CD4-positive, alpha-beta T cell treated with Interleukin-2 at 100 ng/mL for 4 hours (primary cell): ENCODE measurements around the gene GDPD4.

ENCODE experiments used
- DNase-seq: peaks from one replicate; pipeline ENCODE4 v3.0.0-alpha.2; 2020; ENCODE audit warnings: low spot score

GDPD4 gene

GRCh38 chr11:77189588-77190210 lies 111.8 kb downstream of the GDPD4 start:
- no peak for DNase-seq

- no peak for DNase-seq
Measured at GRCh38 chr11:77188633-77189491, 112.6 kb downstream of the GDPD4 start.

DNA sequence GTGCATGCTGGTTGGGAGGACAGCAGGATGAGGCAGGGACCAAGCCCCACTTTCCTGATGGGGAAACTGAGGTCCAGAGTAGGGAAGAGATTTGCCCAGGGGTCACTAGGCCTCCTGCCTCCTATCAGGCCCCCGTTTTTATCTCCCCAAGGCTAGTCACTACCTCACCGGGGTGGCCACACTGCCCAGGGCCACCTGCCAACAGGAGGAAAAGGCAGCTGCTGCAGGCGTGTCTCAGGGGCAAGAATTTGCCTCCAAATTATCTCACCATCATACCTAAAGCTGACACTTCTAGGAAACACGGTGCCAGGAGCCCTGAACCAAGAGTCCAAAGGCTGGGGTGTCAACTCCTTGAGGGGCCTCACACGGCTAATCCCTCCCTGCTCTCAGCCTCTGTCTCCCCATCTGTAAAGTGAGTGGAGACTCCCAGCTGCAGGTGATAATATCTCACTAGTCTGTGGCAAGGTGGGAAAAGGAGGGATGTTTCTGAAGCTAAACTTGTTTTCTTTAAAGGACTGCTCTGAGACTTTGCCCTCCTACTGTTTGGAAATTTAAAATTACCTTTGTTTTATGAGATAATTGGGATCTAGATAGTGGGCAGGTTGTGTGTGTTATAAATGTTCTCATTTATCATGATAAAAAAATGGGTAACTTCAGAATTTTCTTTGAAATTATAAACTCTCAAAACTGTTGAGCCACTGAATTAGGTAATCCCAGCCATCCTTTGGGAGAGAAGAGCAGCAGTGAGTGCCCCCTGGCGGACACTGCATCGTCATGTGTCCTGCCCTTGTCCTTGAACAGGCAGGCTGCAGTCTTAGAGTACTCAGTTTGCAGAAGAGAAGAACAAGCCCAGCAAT lies 113.5 kb downstream of the GDPD4 start:
- peak; percentile 62 for DNase-seq

DNA sequence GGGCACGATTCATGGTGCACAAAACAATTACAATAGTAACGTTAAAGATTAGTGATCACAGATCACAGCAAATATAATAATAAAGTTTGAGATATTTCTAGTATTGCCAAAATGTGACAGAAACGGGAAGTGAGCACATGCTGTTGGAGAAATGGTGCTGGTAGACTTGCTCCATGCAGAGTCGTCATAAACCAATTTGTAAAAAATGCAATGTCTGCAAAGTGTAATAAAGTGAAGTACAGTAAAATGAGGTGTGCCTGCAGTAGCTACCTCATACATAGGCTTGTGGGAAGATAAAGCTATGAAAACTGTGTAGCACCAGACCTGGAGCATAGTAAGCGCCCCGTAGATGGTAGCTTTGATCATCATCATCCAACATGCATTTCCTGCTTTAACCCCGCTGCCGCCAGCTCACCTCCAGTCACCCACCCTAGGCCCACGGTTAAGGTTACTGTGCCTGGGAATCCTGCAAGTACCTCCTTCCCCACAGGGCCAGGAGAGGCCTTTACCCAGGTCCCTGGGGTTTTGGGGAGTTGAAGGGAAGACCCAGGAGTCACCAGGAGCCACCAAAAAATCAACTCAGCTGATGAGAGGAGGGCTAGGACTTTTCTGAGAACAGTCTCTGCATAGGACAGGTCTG lies 114.3 kb downstream of the GDPD4 start:
- no peak for DNase-seq

- no peak for DNase-seq
Measured at GRCh38 chr11:77186302-77186701, 115.2 kb downstream of the GDPD4 start.

DNA sequence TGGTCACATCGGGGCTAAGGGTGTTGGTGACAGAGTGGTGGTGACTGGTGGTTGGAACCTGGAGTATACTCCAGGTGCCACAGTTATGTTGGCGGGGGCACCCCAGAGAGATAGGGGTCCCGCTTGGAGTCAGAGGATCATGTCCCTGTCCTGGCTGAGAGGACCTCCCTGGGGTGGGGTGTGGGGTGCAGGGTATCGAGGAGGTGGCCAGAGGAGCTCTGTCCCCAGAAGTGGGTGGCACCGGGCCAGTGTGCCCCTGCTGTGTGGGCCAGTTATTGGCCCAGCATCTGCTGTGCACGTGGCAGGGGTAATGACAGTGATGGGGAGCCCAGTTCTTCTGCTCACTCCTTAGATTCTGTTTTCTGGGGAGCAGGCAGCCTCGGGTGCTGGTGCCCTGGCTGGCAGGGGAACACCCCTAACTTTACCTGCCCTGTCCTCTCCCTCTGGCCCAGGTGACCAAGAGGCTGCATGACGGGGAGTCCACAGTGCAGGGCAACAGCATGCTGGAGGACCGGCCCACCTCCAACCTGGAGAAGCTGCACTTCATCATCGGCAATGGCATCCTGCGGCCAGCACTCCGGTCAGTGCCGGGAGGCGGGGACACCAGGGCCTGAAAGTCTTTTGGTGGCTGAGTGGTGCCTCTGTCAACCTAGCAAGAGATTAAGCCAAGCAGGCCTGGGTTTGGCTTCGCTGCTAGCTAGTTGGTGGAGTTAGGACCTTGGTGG lies 117.2 kb downstream of the GDPD4 start:
- no peak for DNase-seq

DNA sequence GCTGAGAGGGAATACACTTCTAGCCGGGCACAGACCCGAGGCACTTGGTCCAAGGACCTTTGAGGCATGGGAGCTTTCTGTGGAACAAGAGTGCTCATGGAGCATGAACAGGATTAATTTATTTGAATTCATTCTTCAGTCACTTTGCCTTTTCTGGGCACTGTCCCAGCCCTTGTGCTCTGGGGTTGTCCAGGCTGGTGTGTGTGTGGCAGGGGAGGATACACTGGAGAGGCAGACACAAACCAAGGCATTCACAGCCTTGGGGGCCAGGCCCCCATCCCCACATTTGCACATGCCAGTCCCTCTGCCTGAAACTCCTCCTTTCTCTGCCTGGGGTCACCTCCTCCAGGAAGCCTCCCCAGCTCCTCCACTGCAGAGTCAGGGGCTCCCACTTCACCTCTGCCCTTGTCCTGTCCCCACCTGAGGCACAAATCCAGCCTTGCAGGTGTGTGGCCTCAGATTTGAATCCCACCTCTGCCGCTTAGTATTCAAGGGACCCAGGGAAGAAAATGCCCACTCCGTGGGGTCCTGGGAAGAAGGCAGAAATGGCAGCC lies 118.0 kb downstream of the GDPD4 start:
- DNase-seq = no peak

GRCh38 chr11:77182542-77183430 lies 118.7 kb downstream of the GDPD4 start:
- DNase-seq = no peak

- no peak for DNase-seq
Measured at GRCh38 chr11:77181799-77182541, 119.5 kb downstream of the GDPD4 start.

DNA sequence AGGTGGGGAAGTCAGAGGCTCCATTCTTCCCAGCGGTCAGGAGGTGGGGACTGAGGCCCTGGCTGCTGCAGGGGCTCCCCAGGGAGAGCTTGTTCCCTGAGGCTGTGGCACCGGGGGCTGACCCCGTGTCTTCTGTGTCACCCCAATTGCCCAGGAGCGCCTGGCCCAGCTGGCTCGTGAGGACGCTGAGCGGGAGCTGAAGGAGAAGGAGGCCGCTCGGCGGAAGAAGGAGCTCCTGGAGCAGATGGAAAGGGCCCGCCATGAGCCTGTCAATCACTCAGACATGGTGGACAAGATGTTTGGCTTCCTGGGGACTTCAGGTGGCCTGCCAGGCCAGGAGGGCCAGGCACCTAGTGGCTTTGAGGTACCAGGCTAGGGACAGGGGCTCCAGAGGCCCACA lies 120.3 kb downstream of the GDPD4 start:
- no peak for DNase-seq

DNA sequence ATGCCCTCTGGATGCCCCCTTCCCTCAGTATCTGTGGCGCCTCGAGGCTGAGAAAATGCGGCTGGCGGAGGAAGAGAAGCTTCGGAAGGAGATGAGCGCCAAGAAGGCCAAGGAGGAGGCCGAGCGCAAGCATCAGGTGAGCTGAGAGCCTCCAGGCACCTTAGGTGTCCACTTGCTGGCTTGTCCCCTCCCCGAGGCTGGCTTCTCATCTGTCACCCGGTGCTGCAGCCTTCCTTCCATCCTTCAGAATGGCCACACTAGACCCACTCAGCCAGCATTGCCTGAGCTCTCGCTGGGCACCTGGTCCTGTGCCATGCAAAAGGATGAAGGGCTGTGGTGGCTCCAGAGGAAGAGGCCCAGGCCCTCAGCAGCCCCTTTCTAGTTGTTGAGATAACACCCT lies 121.1 kb downstream of the GDPD4 start:
- DNase-seq = no peak

GRCh38 chr11:77179681-77180080 lies 121.8 kb downstream of the GDPD4 start:
- no peak for DNase-seq

GRCh38 chr11:77179048-77179447 lies 122.4 kb downstream of the GDPD4 start:
- no peak for DNase-seq

GRCh38 chr11:77178150-77178549 lies 123.3 kb downstream of the GDPD4 start:
- DNase-seq = no peak

GRCh38 chr11:77176996-77177395 lies 124.5 kb downstream of the GDPD4 start:
- no peak for DNase-seq

- DNase-seq = no peak
Measured at GRCh38 chr11:77175869-77176539, 125.5 kb downstream of the GDPD4 start.

DNA sequence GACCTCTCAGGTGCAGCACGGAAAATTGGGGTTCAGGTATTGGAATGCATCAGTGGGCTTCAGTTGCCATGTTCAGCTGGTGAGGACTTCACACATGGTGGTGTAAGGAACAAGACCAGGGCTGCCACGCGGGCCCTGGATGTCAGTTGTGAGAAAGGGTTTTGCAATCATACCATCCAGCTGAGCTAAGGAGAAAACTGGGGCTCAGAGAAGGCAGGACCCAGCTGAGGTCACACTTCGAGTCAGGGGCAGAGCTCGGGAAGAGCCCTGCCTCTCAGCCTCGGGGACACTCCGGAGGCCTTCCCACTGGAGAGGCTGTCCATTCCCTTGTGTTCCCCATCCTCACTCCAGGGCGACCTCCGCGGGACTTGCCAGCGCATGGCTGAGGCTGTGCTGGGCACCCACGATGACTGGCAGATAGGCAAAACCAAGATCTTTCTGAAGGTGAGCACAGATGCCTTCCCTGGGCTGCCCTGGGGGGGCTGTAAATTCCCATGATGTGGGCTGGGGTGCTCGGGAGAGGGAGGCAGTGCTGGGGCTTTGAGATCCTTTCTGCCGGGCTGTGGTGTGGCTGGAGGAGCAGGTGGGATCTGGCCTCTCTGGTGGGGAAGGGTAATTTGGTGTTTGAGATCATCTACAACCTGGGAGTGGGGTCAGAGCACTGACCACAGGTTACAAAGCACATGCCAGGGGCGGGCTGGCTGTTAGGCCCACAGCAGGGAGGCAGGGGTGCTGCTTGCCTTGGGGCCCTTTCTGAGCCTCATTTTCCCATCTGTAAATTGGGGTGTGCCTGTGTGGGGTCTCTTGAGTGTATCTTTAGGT lies 126.3 kb downstream of the GDPD4 start:
- no peak for DNase-seq

DNA sequence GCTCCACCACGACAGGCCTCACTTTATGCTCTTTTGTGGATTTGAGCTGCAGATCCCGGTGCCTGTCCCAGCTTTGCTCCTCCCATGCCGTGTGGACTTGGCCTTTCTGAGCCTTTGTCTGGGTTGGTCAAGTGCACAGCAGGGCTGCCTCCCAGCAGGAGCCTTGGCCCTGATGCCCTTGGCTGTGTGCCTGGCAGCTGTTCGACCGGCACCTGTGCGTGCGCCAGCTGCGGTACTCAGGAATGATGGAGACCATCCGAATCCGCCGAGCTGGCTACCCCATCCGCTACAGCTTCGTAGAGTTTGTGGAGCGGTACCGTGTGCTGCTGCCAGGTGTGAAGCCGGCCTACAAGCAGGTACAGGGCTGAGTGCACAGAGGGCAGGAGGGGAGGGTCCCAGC lies 126.9 kb downstream of the GDPD4 start:
- no peak for DNase-seq
